Esophagus muscularis mucosa (tissue), 4 donors: Measurements from ENCODE around the gene PRX.

Experiments
- CTCF ChIP-seq, 3 experiments: fragments of 200-600 bp in 2 of 3; fragments of 450-650 bp in 1 of 3; sonication (generic) in 2 of 3; IDR thresholded peaks; one replicate each; pipeline ENCODE4 v1.5.1; 2017 to 2019; ENCODE audit warnings: antibody characterized with exemption in 3 of 3, mild to moderate bottlenecking in 2 of 3, moderate library complexity in 1 of 3
- EP300 ChIP-seq: sonication (generic); formaldehyde crosslinking; IDR thresholded peaks from one replicate; pipeline ENCODE4 v1.6.1; 2017; ENCODE audit warnings: antibody characterized with exemption
- POLR2AphosphoS5 ChIP-seq, 2 donors: sonication (generic); formaldehyde crosslinking; IDR thresholded peaks; one replicate each; pipeline ENCODE4 v1.6.1; 2017; ENCODE audit warnings: antibody characterized with exemption in 2 of 2

DNA sequence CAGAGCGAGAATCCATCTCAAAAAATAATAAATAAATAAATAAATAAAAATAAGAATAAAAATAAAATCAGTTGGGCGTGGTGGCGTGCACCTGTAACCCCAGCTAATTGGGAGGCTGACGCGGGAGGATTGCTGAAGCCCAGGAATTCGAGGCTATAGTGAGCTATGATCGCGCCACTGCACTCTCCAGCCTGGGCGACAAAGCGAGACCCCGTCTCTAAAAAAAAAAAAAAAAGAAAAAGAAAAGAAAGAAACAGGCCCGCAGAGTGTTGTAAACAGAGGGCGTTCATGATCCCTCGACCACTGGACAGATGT is 7.2 kb upstream of the PRX start:
- no peak for TF ChIP-seq CTCF (IDR thresholded peaks at IDR 0.05)
- TF ChIP-seq POLR2AphosphoS5 (IDR thresholded peaks at IDR 0.05): no peak
- no peak for TF ChIP-seq EP300
